Panc1 (cell line): ENCODE measurements around the gene KCTD4. TPM values are rescaled to one million over a fixed set of nuclear protein-coding genes. Genes with fewer than 3 reads are reported as not detected.

ENCODE experiments used
- ATAC-seq: fragments of 200-7000 bp; cut with Tn5 transposase; 2 replicates; pipeline ENCODE4 v1.9.1; 2020; ENCODE audit warnings: mild to moderate bottlenecking, moderate library complexity
- BruUV-seq: library from RNA; stranded (reverse); fragments of 400-500 nt; replicated peaks from 2 replicates; lab custom pipeline; 2021; lab: Mats Ljungman, UMichigan
- CTCF ChIA-PET: fragments of 300-600 bp; sonication (Branson Sonifier 250); formaldehyde crosslinking; loops from one replicate; lab custom pipeline; 2022; ENCODE audit warnings: antibody characterized with exemption; lab: Charles Lee
- POLR2A ChIA-PET: fragments of 300-600 bp; sonication (Branson Sonifier 250); formaldehyde crosslinking; loops from one replicate; lab custom pipeline; 2022; ENCODE audit warnings: antibody characterized with exemption; lab: Charles Lee
- DNase-seq: peaks from one replicate; pipeline ENCODE4 v3.0.0-alpha.2; 2010; ENCODE audit warnings: low read depth, low spot score
- H3K27ac ChIP-seq: 2 replicates; pipeline ENCODE4 v1.5.1; 2011; ENCODE audit warnings: mild to moderate bottlenecking, low read length, inconsistent platforms
- H3K27me3 ChIP-seq: fragments of 200-500 bp; sonication (Bioruptor generic); 2 replicates; pipeline ENCODE4 v1.6.0; 2014; ENCODE audit warnings: low read length, inconsistent platforms; ENCODE audit not compliant: control insufficient read depth, insufficient read depth
- H3K36me3 ChIP-seq: fragments of 200-500 bp; sonication (Bioruptor generic); 2 replicates; pipeline ENCODE4 v1.5.1; 2014; ENCODE audit warnings: inconsistent platforms, mild to moderate bottlenecking, low read length, moderate library complexity; ENCODE audit not compliant: control insufficient read depth, insufficient read depth
- H3K4me1 ChIP-seq: 2 replicates; pipeline ENCODE4 v1.5.1; 2011; ENCODE audit warnings: inconsistent platforms, mild to moderate bottlenecking, low read length, moderate library complexity; ENCODE audit not compliant: control insufficient read depth, insufficient read depth
- H3K4me3 ChIP-seq, 2 experiments: 2 replicates each; pipeline ENCODE4 v1.5.1; 2011 to 2012; ENCODE audit warnings: low read depth in 2 of 2, low read length in 2 of 2, mild to moderate bottlenecking in 2 of 2, inconsistent platforms in 1 of 2, moderate library complexity in 1 of 2
- H3K9me3 ChIP-seq: fragments of 200-500 bp; sonication (Bioruptor generic); 2 replicates; pipeline ENCODE4 v1.5.1; 2014; ENCODE audit warnings: low read depth, mild to moderate bottlenecking, inconsistent platforms, low read length, moderate library complexity; ENCODE audit not compliant: control insufficient read depth, insufficient read depth
- POLR2AphosphoS5 ChIP-seq: IDR thresholded peaks from 2 replicates; pipeline ENCODE4 v1.6.1; 2012; ENCODE audit warnings: mild to moderate bottlenecking, low read depth, low read length, moderate library complexity
- SIN3A ChIP-seq: IDR thresholded peaks from 2 replicates; pipeline ENCODE4 v1.6.1; 2012; ENCODE audit warnings: low read depth, mild to moderate bottlenecking, low read length, moderate library complexity, borderline replicate concordance; ENCODE audit not compliant: insufficient read depth
- TCF7L2 ChIP-seq: IDR thresholded peaks from 2 replicates; pipeline ENCODE4 v1.6.1; 2011; ENCODE audit warnings: mild to moderate bottlenecking, low read depth, low read length, inconsistent platforms
- in situ Hi-C: cut with HindIII; loops from 2 replicates; pipeline ENCODE4 v1.10.0; 2016; ENCODE audit warnings: low sequenced_read_pairs, low pct_unique_long_range_greater_than_20kb
- intact Hi-C: fragments of 100-400 bp; cut with micrococcal nuclease; formaldehyde crosslinking; loops from one replicate; pipeline ENCODE4 v1.10.0; 2022; ENCODE audit not compliant: unreplicated experiment
- total RNA-seq: library from RNA; stranded (reverse); gene quantifications from one replicate; pipeline ENCODE4 v1.2.1, GENCODE V29; 2021; ENCODE audit not compliant: unreplicated experiment
- TF ChIP-seq, protein P1 (sequence below): fragments of 450-650 bp; IDR thresholded peaks from 2 replicates; pipeline ENCODE4 v1.5.1; 2017; ENCODE audit warnings: mild to moderate bottlenecking
- TF ChIP-seq, protein P2 (sequence below), 2 experiments: IDR thresholded peaks; 2 replicates each; pipeline ENCODE4 v1.6.1; 2011 to 2012; ENCODE audit warnings: low read depth in 2 of 2, control low read depth in 1 of 2, low read length in 1 of 2, mild to moderate bottlenecking in 1 of 2, moderate library complexity in 1 of 2; ENCODE audit not compliant: insufficient read depth in 1 of 2

Gene KCTD4
- total RNA-seq, 1 experiment from 2014 or later: not detected

DNA sequence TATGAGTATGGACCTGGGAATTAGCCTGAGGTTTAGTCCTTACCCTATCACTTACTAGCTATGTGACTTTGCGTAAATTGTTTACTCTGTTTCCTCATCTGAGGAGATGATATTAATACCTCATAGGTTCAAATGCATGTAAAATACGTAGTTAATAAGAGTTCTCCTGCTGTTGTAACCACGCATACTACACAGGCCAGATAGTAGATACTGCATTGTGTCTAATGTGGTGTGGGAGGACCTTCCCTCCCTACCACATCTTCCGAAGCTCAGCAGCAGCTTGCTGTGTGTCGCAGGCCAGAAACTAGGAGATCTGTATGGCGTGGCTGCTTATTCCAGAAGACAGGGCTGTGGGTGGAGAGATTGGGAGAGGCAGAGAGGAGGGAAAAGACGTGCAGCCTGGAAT lies 57.5 kb downstream of the KCTD4 start:
- CTCF ChIA-PET: no interaction called here
- DNase-seq: no peak
- no peak overlapping the region for H3K4me3 ChIP-seq

More for the DNA sequence above, 57.5 kb downstream of the KCTD4 start:
- Histone ChIP-seq H3K27me3 (no peaks in the 10 kb centered on the region), H3K27ac (peak overlapping the region; percentile 87), H3K9me3 (no peaks in the 10 kb centered on the region), H3K4me1 (peaks cover 25% of the 10 kb centered on the region), H3K36me3 (no peaks in the 10 kb centered on the region)
- intact Hi-C loops (no loop called here), in situ Hi-C loops (no loop called here)
- POLR2A ChIA-PET: interaction anchor here (0.6 kb wide), 3 partner anchors 9 to 103 kb away, joined by 3 to 13 read pairs (median 7); no protein-coding TSS in a partner anchor
- peak; percentile 72 for ATAC-seq
- TF ChIP-seq SIN3A (no peak), POLR2AphosphoS5 (no peak), TCF7L2 (no peak)
- TF ChIP-seq, protein P1, sequence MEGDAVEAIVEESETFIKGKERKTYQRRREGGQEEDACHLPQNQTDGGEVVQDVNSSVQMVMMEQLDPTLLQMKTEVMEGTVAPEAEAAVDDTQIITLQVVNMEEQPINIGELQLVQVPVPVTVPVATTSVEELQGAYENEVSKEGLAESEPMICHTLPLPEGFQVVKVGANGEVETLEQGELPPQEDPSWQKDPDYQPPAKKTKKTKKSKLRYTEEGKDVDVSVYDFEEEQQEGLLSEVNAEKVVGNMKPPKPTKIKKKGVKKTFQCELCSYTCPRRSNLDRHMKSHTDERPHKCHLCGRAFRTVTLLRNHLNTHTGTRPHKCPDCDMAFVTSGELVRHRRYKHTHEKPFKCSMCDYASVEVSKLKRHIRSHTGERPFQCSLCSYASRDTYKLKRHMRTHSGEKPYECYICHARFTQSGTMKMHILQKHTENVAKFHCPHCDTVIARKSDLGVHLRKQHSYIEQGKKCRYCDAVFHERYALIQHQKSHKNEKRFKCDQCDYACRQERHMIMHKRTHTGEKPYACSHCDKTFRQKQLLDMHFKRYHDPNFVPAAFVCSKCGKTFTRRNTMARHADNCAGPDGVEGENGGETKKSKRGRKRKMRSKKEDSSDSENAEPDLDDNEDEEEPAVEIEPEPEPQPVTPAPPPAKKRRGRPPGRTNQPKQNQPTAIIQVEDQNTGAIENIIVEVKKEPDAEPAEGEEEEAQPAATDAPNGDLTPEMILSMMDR: no peak
- TF ChIP-seq, protein P2, sequence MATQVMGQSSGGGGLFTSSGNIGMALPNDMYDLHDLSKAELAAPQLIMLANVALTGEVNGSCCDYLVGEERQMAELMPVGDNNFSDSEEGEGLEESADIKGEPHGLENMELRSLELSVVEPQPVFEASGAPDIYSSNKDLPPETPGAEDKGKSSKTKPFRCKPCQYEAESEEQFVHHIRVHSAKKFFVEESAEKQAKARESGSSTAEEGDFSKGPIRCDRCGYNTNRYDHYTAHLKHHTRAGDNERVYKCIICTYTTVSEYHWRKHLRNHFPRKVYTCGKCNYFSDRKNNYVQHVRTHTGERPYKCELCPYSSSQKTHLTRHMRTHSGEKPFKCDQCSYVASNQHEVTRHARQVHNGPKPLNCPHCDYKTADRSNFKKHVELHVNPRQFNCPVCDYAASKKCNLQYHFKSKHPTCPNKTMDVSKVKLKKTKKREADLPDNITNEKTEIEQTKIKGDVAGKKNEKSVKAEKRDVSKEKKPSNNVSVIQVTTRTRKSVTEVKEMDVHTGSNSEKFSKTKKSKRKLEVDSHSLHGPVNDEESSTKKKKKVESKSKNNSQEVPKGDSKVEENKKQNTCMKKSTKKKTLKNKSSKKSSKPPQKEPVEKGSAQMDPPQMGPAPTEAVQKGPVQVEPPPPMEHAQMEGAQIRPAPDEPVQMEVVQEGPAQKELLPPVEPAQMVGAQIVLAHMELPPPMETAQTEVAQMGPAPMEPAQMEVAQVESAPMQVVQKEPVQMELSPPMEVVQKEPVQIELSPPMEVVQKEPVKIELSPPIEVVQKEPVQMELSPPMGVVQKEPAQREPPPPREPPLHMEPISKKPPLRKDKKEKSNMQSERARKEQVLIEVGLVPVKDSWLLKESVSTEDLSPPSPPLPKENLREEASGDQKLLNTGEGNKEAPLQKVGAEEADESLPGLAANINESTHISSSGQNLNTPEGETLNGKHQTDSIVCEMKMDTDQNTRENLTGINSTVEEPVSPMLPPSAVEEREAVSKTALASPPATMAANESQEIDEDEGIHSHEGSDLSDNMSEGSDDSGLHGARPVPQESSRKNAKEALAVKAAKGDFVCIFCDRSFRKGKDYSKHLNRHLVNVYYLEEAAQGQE (IDR thresholded peaks at IDR 0.05; ENCODE audit: insufficient read depth in 1 of 2, low read depth in 2 of 2, low read length in 1 of 2): no peak
- no TSS peak for BruUV-seq

Other genes with a start within 250 kb of the KCTD4 start
- gene NUFIP1, start 211.6 kb downstream of the KCTD4 start, total RNA-seq: 6.6 TPM
- 13.5 TPM for gene GPALPP1, start 211.5 kb downstream of the KCTD4 start, total RNA-seq
- gene GTF2F2, start 80.5 kb downstream of the KCTD4 start, total RNA-seq: 21.7 TPM
- 939 TPM for gene TPT1, start 140.1 kb upstream of the KCTD4 start, total RNA-seq
- 26.8 TPM for gene SLC25A30, start 217.3 kb upstream of the KCTD4 start, total RNA-seq